ENCODE results near the gene PAX5. TPM values are rescaled to one million over a fixed set of nuclear protein-coding genes. Genes with fewer than 3 reads are reported as not detected.

The PAX5 gene
- total RNA-seq, 1 experiment from 2014 or later: 6.6 TPM

DNA sequence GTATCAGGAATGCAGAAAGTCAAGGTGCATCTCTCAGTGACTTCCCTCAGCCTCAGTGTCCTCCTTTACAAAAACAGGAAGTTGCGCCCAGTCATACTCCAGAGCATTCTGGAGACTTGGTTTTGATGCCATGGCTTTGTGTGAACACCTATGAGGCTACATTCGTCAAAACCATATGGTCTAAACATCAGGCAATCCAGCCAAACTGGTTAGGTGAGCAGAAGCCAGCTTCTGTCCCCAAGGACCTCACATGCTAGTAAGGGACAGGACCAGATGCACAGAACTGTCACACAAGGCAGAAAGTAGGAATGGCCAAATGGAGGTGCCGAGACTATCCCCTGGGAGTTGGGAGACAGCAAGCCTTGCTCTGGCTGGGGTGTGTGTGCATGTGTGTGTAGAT is 244.2 kb downstream of the PAX5 start (continued):
- TF ChIP-seq, protein P1, sequence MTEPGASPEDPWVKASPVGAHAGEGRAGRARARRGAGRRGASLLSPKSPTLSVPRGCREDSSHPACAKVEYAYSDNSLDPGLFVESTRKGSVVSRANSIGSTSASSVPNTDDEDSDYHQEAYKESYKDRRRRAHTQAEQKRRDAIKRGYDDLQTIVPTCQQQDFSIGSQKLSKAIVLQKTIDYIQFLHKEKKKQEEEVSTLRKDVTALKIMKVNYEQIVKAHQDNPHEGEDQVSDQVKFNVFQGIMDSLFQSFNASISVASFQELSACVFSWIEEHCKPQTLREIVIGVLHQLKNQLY (CRISPR knock-in tag; IDR thresholded peaks at IDR 0.05): no peak
- TF ChIP-seq TEAD1 (CRISPR knock-in tag; IDR thresholded peaks at IDR 0.05) (no peak), ZNF416 (CRISPR knock-in tag; IDR thresholded peaks at IDR 0.05) (no peak)
- TF ChIP-seq, protein P2, sequence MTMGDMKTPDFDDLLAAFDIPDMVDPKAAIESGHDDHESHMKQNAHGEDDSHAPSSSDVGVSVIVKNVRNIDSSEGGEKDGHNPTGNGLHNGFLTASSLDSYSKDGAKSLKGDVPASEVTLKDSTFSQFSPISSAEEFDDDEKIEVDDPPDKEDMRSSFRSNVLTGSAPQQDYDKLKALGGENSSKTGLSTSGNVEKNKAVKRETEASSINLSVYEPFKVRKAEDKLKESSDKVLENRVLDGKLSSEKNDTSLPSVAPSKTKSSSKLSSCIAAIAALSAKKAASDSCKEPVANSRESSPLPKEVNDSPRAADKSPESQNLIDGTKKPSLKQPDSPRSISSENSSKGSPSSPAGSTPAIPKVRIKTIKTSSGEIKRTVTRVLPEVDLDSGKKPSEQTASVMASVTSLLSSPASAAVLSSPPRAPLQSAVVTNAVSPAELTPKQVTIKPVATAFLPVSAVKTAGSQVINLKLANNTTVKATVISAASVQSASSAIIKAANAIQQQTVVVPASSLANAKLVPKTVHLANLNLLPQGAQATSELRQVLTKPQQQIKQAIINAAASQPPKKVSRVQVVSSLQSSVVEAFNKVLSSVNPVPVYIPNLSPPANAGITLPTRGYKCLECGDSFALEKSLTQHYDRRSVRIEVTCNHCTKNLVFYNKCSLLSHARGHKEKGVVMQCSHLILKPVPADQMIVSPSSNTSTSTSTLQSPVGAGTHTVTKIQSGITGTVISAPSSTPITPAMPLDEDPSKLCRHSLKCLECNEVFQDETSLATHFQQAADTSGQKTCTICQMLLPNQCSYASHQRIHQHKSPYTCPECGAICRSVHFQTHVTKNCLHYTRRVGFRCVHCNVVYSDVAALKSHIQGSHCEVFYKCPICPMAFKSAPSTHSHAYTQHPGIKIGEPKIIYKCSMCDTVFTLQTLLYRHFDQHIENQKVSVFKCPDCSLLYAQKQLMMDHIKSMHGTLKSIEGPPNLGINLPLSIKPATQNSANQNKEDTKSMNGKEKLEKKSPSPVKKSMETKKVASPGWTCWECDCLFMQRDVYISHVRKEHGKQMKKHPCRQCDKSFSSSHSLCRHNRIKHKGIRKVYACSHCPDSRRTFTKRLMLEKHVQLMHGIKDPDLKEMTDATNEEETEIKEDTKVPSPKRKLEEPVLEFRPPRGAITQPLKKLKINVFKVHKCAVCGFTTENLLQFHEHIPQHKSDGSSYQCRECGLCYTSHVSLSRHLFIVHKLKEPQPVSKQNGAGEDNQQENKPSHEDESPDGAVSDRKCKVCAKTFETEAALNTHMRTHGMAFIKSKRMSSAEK (CRISPR knock-in tag; IDR thresholded peaks at IDR 0.05; ENCODE audit: borderline replicate concordance): no peak

DNA sequence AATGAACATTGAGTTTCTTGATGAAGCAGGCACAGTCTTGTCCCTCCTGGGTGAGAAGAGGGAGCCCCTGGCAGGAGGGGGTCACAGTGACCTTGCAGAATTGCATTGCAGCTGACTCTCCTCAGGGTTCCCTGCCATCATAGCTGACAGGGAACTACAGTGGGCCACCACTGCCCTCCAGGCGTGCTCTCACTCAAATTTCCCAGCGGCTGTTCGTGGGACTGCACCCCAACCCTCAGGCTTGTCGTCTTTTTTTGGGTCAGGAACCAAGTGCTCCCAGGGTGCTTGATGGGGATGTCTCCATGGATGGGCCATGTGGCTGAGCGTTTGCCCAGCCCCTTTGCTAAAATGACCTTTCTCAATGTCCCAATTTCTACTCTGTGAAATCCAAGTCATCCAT is 245.5 kb downstream of the PAX5 start:
- CTCF ChIA-PET: interaction anchor here (0.9 to 1.0 kb wide), 6 partner anchors 12 to 84 kb away, joined by 3 to 6 read pairs (median 3); no protein-coding TSS in a partner anchor
- ATAC-seq: peak; percentile 86
- DNase-seq (ENCODE audit: low spot score): peak; percentile 64
- Mint-ChIP-seq H3K27ac (no peak overlapping the region), H3K4me3 (no peak overlapping the region), H3K4me1 (peaks cover 4% of the 10 kb centered on the region), H3K9me3 (peaks cover 7% of the 10 kb centered on the region), H3K36me3 (peaks cover 4% of the 10 kb centered on the region), H3K27me3 (ENCODE audit: low read depth) (peaks cover 6% of the 10 kb centered on the region; the same call in 1 of the 2 replicates)
- TF ChIP-seq, protein P3, sequence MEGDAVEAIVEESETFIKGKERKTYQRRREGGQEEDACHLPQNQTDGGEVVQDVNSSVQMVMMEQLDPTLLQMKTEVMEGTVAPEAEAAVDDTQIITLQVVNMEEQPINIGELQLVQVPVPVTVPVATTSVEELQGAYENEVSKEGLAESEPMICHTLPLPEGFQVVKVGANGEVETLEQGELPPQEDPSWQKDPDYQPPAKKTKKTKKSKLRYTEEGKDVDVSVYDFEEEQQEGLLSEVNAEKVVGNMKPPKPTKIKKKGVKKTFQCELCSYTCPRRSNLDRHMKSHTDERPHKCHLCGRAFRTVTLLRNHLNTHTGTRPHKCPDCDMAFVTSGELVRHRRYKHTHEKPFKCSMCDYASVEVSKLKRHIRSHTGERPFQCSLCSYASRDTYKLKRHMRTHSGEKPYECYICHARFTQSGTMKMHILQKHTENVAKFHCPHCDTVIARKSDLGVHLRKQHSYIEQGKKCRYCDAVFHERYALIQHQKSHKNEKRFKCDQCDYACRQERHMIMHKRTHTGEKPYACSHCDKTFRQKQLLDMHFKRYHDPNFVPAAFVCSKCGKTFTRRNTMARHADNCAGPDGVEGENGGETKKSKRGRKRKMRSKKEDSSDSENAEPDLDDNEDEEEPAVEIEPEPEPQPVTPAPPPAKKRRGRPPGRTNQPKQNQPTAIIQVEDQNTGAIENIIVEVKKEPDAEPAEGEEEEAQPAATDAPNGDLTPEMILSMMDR (IDR thresholded peaks at IDR 0.05): peak; percentile 49; the same call in 1 of the 2 replicates
- TF ChIP-seq JAZF1 (CRISPR knock-in tag; IDR thresholded peaks at IDR 0.05): no peak
- POLR2A ChIA-PET: no interaction called here

DNA sequence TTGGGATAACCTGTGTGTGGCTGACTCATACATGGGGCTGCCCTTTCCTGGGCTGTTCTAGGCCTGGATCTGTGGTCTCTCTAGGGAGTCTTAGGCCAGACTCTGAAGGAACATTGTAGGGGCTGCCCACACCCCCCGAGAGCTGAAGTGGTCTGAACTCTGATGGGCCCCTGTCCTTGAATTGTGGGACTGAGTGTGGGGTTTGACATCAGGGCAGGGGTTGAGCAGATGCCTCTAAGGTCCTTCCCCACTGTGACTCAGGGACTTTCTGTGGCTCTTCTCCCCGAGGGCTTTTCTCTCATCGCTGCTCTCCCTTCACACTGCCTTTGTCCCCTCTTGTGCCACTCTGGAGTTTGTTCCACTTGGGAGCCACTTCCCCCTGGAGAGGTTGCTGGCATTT is 246.4 kb downstream of the PAX5 start:
- ATAC-seq (no peak), DNase-seq (ENCODE audit: low spot score) (no peak)
- H3K4me1 Mint-ChIP-seq: peaks cover 4% of the 10 kb centered on the region
- no peaks in the 10 kb centered on the region for H3K36me3 Mint-ChIP-seq
- no peak overlapping the region for H3K4me3 Mint-ChIP-seq
- ChIA-PET POLR2A (no interaction called here), CTCF (interaction anchor here (1.0 to 1.5 kb wide), 2 partner anchors 12 to 204 kb away, joined by 3 read pairs; no protein-coding TSS in a partner anchor)
- H3K9me3 Mint-ChIP-seq: no peaks in the 10 kb centered on the region
- peaks cover 6% of the 10 kb centered on the region; the same call in 1 of the 2 replicates for H3K27me3 Mint-ChIP-seq (ENCODE audit: low read depth)
- H3K27ac Mint-ChIP-seq: no peak overlapping the region
- TF ChIP-seq SMAD3 (CRISPR knock-in tag; IDR thresholded peaks at IDR 0.05; ENCODE audit: borderline replicate concordance): no peak
- no peak for TF ChIP-seq GRHL2 (CRISPR knock-in tag; IDR thresholded peaks at IDR 0.05; ENCODE audit: insufficient replicate concordance, severe bottlenecking)
- TF ChIP-seq KAT7 (CRISPR knock-in tag; IDR thresholded peaks at IDR 0.05; ENCODE audit: borderline replicate concordance): no peak
- no peak for TF ChIP-seq CREM (CRISPR knock-in tag; IDR thresholded peaks at IDR 0.05)
- TF ChIP-seq, protein P4, sequence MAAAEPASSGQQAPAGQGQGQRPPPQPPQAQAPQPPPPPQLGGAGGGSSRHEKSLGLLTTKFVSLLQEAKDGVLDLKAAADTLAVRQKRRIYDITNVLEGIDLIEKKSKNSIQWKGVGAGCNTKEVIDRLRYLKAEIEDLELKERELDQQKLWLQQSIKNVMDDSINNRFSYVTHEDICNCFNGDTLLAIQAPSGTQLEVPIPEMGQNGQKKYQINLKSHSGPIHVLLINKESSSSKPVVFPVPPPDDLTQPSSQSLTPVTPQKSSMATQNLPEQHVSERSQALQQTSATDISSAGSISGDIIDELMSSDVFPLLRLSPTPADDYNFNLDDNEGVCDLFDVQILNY (CRISPR knock-in tag; IDR thresholded peaks at IDR 0.05): no peak
- TF ChIP-seq RORB (CRISPR knock-in tag; IDR thresholded peaks at IDR 0.05): no peak
- TF ChIP-seq ZNF121 (CRISPR knock-in tag; IDR thresholded peaks at IDR 0.05): no peak
- no peak for TF ChIP-seq SOX15 (CRISPR knock-in tag; IDR thresholded peaks at IDR 0.05)
- TF ChIP-seq, protein P5, sequence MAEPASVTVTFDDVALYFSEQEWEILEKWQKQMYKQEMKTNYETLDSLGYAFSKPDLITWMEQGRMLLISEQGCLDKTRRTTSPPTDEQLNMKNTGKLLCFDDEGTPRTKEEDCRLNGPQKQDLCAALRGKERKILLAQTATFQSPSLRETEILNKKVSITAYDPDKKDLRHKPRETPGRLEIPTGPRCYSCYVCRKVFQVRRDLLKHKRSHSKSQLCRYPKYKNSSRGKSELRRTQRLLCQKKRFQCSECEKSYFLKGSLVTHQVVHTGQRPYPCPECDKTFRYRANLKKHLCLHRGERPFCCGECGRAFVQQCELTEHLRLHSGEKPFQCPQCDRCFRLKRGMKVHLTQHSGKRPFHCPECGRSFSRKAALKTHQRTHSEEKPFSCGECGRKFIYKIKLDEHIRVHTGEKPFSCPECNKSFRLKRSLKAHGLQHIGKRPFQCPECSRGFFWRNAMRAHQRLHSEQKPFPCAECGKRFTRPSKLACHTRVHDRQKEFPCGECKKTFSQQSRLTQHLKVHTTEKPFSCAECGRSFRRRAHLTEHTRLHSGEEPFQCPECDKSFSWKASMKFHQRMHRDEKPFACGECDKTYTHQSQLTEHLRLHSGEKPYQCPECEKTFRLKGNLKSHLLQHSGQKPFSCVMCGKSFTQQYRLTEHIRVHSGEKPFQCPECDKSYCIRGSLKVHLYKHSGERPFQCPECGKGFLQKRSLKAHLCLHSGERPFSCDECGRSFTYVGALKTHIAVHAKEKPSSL (CRISPR knock-in tag; conservative IDR thresholded peaks at IDR 0.05): no peak
- no peak for TF ChIP-seq ATF1 (CRISPR knock-in tag; IDR thresholded peaks at IDR 0.05)
- TF ChIP-seq, protein P6, sequence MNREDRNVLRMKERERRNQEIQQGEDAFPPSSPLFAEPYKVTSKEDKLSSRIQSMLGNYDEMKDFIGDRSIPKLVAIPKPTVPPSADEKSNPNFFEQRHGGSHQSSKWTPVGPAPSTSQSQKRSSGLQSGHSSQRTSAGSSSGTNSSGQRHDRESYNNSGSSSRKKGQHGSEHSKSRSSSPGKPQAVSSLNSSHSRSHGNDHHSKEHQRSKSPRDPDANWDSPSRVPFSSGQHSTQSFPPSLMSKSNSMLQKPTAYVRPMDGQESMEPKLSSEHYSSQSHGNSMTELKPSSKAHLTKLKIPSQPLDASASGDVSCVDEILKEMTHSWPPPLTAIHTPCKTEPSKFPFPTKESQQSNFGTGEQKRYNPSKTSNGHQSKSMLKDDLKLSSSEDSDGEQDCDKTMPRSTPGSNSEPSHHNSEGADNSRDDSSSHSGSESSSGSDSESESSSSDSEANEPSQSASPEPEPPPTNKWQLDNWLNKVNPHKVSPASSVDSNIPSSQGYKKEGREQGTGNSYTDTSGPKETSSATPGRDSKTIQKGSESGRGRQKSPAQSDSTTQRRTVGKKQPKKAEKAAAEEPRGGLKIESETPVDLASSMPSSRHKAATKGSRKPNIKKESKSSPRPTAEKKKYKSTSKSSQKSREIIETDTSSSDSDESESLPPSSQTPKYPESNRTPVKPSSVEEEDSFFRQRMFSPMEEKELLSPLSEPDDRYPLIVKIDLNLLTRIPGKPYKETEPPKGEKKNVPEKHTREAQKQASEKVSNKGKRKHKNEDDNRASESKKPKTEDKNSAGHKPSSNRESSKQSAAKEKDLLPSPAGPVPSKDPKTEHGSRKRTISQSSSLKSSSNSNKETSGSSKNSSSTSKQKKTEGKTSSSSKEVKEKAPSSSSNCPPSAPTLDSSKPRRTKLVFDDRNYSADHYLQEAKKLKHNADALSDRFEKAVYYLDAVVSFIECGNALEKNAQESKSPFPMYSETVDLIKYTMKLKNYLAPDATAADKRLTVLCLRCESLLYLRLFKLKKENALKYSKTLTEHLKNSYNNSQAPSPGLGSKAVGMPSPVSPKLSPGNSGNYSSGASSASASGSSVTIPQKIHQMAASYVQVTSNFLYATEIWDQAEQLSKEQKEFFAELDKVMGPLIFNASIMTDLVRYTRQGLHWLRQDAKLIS (CRISPR knock-in tag; IDR thresholded peaks at IDR 0.05; ENCODE audit: borderline replicate concordance): no peak
- no peak for TF ChIP-seq CBFB (CRISPR knock-in tag; IDR thresholded peaks at IDR 0.05; ENCODE audit: low read depth)

Data from WTC11 (cell line).